H9 (cell line): ENCODE data around the gene ERC2. TPM values are rescaled to one million over a fixed set of nuclear protein-coding genes. Genes with fewer than 3 reads are reported as not detected.

Experiments used
- DNase-seq: peaks from one replicate; pipeline ENCODE4 v3.0.0-alpha.2; 2017
- H2AFZ ChIP-seq: one replicate; pipeline ENCODE4 v1.6.1; 2013; ENCODE audit warnings: mild to moderate bottlenecking, low read length, control low read depth, moderate library complexity
- H2AK5ac ChIP-seq: 2 replicates; pipeline ENCODE4 v1.6.1; 2013; ENCODE audit warnings: low read length, control low read depth, mixed read lengths; ENCODE audit not compliant: insufficient read length
- H2BK120ac ChIP-seq: one replicate; pipeline ENCODE4 v1.6.1; 2013; ENCODE audit warnings: low read depth, mild to moderate bottlenecking, low read length, control low read depth, inconsistent platforms; ENCODE audit not compliant: poor library complexity, severe bottlenecking
- H2BK12ac ChIP-seq: 2 replicates; pipeline ENCODE4 v1.6.1; 2013; ENCODE audit warnings: low read length, control low read depth, mixed read lengths, low read depth; ENCODE audit not compliant: insufficient read length
- H2BK15ac ChIP-seq: 2 replicates; pipeline ENCODE4 v1.6.1; 2013; ENCODE audit warnings: low read depth, low read length, control low read depth
- H2BK20ac ChIP-seq: one replicate; pipeline ENCODE4 v1.6.1; 2013; ENCODE audit warnings: low read depth, mild to moderate bottlenecking, low read length, control low read depth, inconsistent platforms; ENCODE audit not compliant: poor library complexity, severe bottlenecking
- H2BK5ac ChIP-seq: 2 replicates; pipeline ENCODE4 v1.6.1; 2013; ENCODE audit warnings: low read length, control low read depth, mixed read lengths; ENCODE audit not compliant: insufficient read length
- H3K14ac ChIP-seq: 2 replicates; pipeline ENCODE4 v1.6.1; 2013; ENCODE audit warnings: low read length, control low read depth; ENCODE audit not compliant: insufficient read depth
- H3K18ac ChIP-seq: 2 replicates; pipeline ENCODE4 v1.6.1; 2013; ENCODE audit warnings: low read depth, mild to moderate bottlenecking, mixed read lengths, low read length, control low read depth; ENCODE audit not compliant: insufficient read length
- H3K23ac ChIP-seq: 2 replicates; pipeline ENCODE4 v1.6.1; 2013; ENCODE audit warnings: low read length, control low read depth, mixed read lengths, low read depth; ENCODE audit not compliant: insufficient read length
- H3K23me2 ChIP-seq: 2 replicates; pipeline ENCODE4 v1.6.1; 2013; ENCODE audit warnings: low read depth, mild to moderate bottlenecking, mixed read lengths, low read length, control low read depth; ENCODE audit not compliant: insufficient read length, poor library complexity, severe bottlenecking
- H3K27ac ChIP-seq: 2 replicates; pipeline ENCODE4 v1.5.1; 2013; ENCODE audit warnings: low read length, control low read depth, mixed read lengths, low read depth; ENCODE audit not compliant: insufficient read length
- H3K27me3 ChIP-seq: 2 replicates; pipeline ENCODE4 v1.6.1; 2013; ENCODE audit warnings: low read length, control low read depth, inconsistent platforms; ENCODE audit not compliant: insufficient read depth
- H3K4ac ChIP-seq: 2 replicates; pipeline ENCODE4 v1.6.1; 2013; ENCODE audit warnings: low read depth, mild to moderate bottlenecking, control low read depth, inconsistent platforms, low read length, moderate library complexity
- H3K4me1 ChIP-seq: 2 replicates; pipeline ENCODE4 v1.6.1; 2013; ENCODE audit warnings: low read length, control low read depth, inconsistent platforms; ENCODE audit not compliant: insufficient read depth
- H3K4me2 ChIP-seq: 2 replicates; pipeline ENCODE4 v1.6.1; 2013; ENCODE audit warnings: low read length, control low read depth, mixed read lengths; ENCODE audit not compliant: insufficient read length, insufficient read depth
- H3K56ac ChIP-seq: 2 replicates; pipeline ENCODE4 v1.6.1; 2013; ENCODE audit warnings: low read depth, mild to moderate bottlenecking, mixed read lengths, low read length, control low read depth; ENCODE audit not compliant: insufficient read length
- H3K79me1 ChIP-seq: 2 replicates; pipeline ENCODE4 v1.6.1; 2013; ENCODE audit warnings: low read depth, mild to moderate bottlenecking, moderate library complexity, low read length, control low read depth, inconsistent platforms; ENCODE audit not compliant: insufficient read depth, poor library complexity, severe bottlenecking
- H3K79me2 ChIP-seq: 2 replicates; pipeline ENCODE4 v1.6.1; 2013; ENCODE audit warnings: low read length, control low read depth, inconsistent platforms; ENCODE audit not compliant: insufficient read depth
- H3K9ac ChIP-seq: 2 replicates; pipeline ENCODE4 v1.6.1; 2013; ENCODE audit warnings: low read length, control low read depth, mixed read lengths; ENCODE audit not compliant: insufficient read length; ENCODE audit errors: extremely low read depth
- H3K9me3 ChIP-seq: one replicate; pipeline ENCODE4 v1.6.1; 2013; ENCODE audit warnings: low read depth, low read length, inconsistent platforms; ENCODE audit not compliant: control insufficient read depth
- H3T11ph ChIP-seq: one replicate; pipeline ENCODE4 v1.6.1; 2013; ENCODE audit warnings: mild to moderate bottlenecking, low read length, control low read depth, inconsistent platforms
- H4K20me1 ChIP-seq: one replicate; pipeline ENCODE4 v1.6.1; 2013; ENCODE audit not compliant: control insufficient read depth, insufficient read length, insufficient read depth
- H4K5ac ChIP-seq: 2 replicates; pipeline ENCODE4 v1.6.1; 2013; ENCODE audit warnings: low read depth, mild to moderate bottlenecking, mixed read lengths, low read length, control low read depth; ENCODE audit not compliant: insufficient read length
- H4K8ac ChIP-seq: replicated peaks from 2 replicates; pipeline ENCODE4 v1.6.1; 2013; ENCODE audit warnings: low read length, control low read depth, mixed read lengths, low read depth; ENCODE audit not compliant: insufficient read length
- H4K91ac ChIP-seq: 2 replicates; pipeline ENCODE4 v1.6.1; 2013; ENCODE audit warnings: low read depth, mild to moderate bottlenecking, moderate library complexity, mixed read lengths, low read length, control low read depth; ENCODE audit not compliant: insufficient read length
- H3K27ac Mint-ChIP-seq, 3 experiments: 2 replicates in 2 of 3; 3 replicates in 1 of 3; pipeline ENCODE4 v1.8.0; 2020 to 2021; ENCODE audit warnings: mixed read lengths in 3 of 3, mild to moderate bottlenecking in 1 of 3, moderate library complexity in 1 of 3
- H3K27me3 Mint-ChIP-seq: 2 replicates; pipeline ENCODE4 v1.8.0; 2021; ENCODE audit warnings: low read depth, mild to moderate bottlenecking, moderate library complexity, mixed read lengths
- H3K36me3 Mint-ChIP-seq, 3 experiments: 2 replicates in 2 of 3; 3 replicates in 1 of 3; pipeline ENCODE4 v1.8.0; 2020 to 2021; ENCODE audit warnings: low read depth in 3 of 3, mixed read lengths in 3 of 3; ENCODE audit not compliant: insufficient read depth in 1 of 3
- H3K4me1 Mint-ChIP-seq, 2 experiments: 2 replicates each; pipeline ENCODE4 v1.8.0; 2020; ENCODE audit warnings: mixed read lengths in 2 of 2
- H3K4me3 Mint-ChIP-seq, 2 experiments: 2 replicates in 1 of 2; 3 replicates in 1 of 2; pipeline ENCODE4 v1.8.0; 2020 to 2021; ENCODE audit warnings: mild to moderate bottlenecking in 2 of 2, mixed read lengths in 2 of 2, moderate library complexity in 1 of 2
- H3K9me3 Mint-ChIP-seq, 2 experiments: 2 replicates in 1 of 2; 3 replicates in 1 of 2; pipeline ENCODE4 v1.8.0; 2020; ENCODE audit warnings: mild to moderate bottlenecking in 2 of 2, mixed read lengths in 2 of 2, moderate library complexity in 1 of 2
- total RNA-seq: library from RNA; stranded (reverse); gene quantifications from 2 replicates; pipeline ENCODE4 v1.2.1, GENCODE V29; 2021
- TF ChIP-seq, protein P1 (sequence below): fragments of 200-600 bp; sonication (generic); conservative IDR thresholded peaks from 3 replicates; pipeline ENCODE4 v1.8.0; 2021; ENCODE audit warnings: antibody characterized with exemption, mild to moderate bottlenecking

The ERC2 gene
- total RNA-seq, 1 experiment from 2014 or later, result 15.4 TPM

GRCh38 chr3:55880357-55880756 lies 587.9 kb downstream of the ERC2 start:
- Mint-ChIP-seq H3K27me3 (no peaks in the 10 kb centered on the region), H3K9me3 (no peaks in the 10 kb centered on the region), H3K27ac (no peak overlapping the region), H3K4me1 (peaks cover 19 to 39% of the 10 kb centered on the region in 2 experiments), H3K4me3 (no peak overlapping the region), H3K36me3 (no peaks in the 10 kb centered on the region)
- H3T11ph ChIP-seq, result no peak overlapping the region
- TF ChIP-seq, protein P1, sequence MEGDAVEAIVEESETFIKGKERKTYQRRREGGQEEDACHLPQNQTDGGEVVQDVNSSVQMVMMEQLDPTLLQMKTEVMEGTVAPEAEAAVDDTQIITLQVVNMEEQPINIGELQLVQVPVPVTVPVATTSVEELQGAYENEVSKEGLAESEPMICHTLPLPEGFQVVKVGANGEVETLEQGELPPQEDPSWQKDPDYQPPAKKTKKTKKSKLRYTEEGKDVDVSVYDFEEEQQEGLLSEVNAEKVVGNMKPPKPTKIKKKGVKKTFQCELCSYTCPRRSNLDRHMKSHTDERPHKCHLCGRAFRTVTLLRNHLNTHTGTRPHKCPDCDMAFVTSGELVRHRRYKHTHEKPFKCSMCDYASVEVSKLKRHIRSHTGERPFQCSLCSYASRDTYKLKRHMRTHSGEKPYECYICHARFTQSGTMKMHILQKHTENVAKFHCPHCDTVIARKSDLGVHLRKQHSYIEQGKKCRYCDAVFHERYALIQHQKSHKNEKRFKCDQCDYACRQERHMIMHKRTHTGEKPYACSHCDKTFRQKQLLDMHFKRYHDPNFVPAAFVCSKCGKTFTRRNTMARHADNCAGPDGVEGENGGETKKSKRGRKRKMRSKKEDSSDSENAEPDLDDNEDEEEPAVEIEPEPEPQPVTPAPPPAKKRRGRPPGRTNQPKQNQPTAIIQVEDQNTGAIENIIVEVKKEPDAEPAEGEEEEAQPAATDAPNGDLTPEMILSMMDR, result no peak
- H4K8ac ChIP-seq, result no peak overlapping the region
- no peak overlapping the region for H2BK20ac ChIP-seq
- no peaks in the 10 kb centered on the region for H4K20me1 ChIP-seq
- no peak overlapping the region for H2AFZ ChIP-seq
- H3K4me2 ChIP-seq, result no peak overlapping the region
- no peak overlapping the region for H2BK5ac ChIP-seq
- no peaks in the 10 kb centered on the region for H3K79me2 ChIP-seq
- H4K5ac ChIP-seq, result no peak overlapping the region
- H2BK120ac ChIP-seq, result no peak overlapping the region
- no peak overlapping the region for H2BK12ac ChIP-seq
- H3K56ac ChIP-seq, result no peak overlapping the region
- no peak overlapping the region for H3K9ac ChIP-seq
- H3K4ac ChIP-seq, result no peak overlapping the region
- H2BK15ac ChIP-seq, result no peak overlapping the region
- H3K79me1 ChIP-seq, result no peaks in the 10 kb centered on the region
- no peak overlapping the region for H3K14ac ChIP-seq
- no peaks in the 10 kb centered on the region for H3K4me1 ChIP-seq
- H3K9me3 ChIP-seq, result no peaks in the 10 kb centered on the region
- no peak overlapping the region for H3K27ac ChIP-seq
- no peak overlapping the region for H2AK5ac ChIP-seq
- H3K18ac ChIP-seq, result no peak overlapping the region
- H3K27me3 ChIP-seq, result no peaks in the 10 kb centered on the region
- no peaks in the 10 kb centered on the region for H3K23me2 ChIP-seq
- no peak for DNase-seq
- H3K23ac ChIP-seq, result no peak overlapping the region
- no peak overlapping the region for H4K91ac ChIP-seq
